NCI-H187 (cell line): Measurements from ENCODE around the gene TTC28.

Experiments used
- DNase-seq, 2 experiments: peaks; one replicate each; lab custom pipeline; 2025; lab: John Stamatoyannopoulos, UW

The TTC28 gene

DNA sequence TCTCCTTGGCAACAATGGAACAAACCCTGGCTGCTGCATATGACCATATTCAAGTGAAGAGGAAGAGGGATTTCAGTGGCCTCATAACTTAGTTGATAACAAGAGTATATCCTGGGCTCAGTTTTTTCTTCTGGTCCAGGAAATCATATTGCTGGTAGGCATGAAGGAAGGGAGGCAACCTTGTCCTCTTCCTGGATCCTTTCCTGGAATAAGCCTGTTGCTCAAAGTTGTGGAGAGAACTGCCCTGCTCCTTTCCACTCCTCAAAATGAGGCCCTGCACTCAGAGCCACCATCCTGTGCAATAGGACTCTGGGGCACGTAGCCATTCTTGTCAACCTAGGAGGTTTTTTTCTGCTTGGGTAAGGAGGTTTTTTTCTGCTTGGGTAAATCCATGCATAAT lies 631.9 kb downstream of the TTC28 start:
- DNase-seq: no peak

DNA sequence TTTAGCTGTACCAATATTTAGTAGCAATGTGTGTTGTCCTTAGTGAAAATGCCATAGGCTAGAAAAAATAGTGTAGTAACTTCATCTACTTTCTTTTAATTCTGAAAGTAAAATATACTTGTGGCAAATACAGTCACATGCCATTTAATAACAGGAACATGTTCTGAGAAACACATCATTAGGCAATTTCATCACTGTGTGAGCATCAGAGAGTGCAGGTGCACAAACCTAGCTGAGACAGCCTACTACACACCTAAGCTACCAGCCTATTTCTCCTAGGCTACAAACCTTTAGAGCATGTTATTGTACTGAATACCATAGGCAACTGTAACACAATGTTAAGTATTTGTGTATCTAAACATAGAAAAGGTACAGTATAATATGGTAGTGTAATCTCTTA lies 633.5 kb downstream of the TTC28 start:
- no peak for DNase-seq

- no peak for DNase-seq
Measured at GRCh38 chr22:28044546-28045173, 635.0 kb downstream of the TTC28 start.

DNA sequence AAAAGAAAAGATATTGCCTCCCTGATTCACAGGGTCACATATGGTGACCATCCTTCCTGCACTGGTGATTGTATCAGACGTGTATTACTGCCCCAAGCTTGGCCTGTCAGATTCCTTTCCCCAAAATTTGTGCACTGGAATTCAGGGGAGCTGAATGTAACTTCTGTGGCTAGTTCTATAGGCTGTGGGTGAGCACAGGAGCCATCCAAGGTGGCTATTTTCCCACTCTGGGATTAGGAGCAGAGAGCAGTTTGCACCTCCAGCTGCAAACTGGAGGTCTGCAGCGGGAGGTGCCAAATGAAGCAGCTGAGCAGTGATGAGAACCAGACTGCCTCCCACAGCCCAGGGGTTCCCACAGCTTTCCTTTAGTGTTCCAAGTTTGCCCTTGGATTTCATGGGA lies 636.4 kb downstream of the TTC28 start:
- no peak for DNase-seq

DNA sequence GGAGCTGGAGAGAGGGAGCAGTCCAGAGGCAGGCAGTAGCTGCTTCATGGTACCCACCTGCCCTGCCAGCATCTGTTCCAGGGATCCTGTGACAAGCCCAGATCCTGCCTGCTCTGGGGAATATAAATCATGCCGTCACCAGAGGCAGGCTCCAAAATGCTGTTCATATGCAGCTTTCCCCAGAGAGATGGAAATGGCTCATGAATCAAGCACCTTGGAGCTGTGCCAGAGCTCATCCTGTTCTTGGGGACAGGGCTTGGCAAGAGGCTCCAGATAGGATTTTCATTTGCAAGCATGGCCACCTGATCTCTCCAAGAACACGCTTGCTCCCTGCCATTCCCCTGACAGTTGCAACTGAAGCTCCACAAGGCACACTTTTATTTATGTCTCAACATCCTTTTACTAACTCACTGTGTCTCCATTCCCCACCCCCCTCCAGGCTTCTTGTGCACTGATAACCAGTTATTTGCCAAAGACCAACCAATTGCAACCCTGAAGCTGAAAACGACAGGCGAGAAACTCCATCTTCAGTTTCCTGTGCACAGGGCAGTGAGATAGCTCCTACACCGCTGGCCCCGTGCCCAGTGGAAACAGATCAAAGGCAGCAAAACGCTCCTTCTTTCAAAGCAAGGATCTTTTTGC lies 644.8 kb downstream of the TTC28 start:
- DNase-seq: peak; percentile 80 to 89

- DNase-seq: no peak
Measured at GRCh38 chr22:28034145-28034759, 645.4 kb downstream of the TTC28 start.

DNA sequence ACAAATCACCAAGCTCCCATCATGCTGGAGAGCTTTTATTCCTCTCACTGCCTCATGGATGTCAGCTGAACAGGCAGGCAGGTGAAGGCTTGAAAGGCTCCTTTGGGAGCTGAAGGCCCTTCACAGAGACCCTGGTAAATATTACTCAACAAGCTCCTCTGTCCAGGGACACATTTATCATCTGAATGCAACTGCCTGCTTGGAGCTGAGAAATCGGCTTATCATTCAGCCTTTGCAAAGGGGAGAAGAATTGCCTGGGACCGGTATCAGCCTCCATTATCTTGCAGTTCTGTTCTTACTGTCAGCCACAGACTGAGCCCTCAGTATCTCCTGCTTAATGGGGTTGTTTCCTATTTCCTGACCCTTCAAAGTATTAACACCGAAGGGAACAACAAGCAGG lies 646.8 kb downstream of the TTC28 start:
- DNase-seq: peak; percentile 48 to 79

DNA sequence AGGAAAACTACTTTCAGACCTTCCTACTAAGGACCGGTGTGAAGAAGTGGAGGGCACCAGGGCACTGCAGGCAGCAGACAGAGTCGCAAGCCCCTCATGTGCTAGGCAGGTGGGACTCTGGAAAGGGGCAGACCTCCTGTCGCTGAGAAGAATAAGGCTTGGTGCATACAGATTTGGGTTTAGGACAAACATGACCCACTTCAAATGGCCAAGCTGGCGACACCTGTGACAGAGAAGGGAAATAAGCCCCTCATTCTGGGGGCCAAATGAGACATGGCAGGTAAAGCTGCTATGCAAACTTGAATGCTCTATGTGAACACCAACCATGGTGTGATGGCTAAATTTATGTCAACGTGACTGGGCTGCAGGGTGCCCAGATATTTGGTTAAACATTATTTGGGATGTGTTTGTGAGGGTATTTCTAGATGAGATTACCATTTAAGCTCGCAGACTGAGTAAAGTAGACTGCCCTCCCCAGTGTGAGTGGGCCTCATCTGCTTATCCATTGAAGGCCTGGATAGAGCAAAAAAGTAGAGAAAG lies 648.2 kb downstream of the TTC28 start:
- DNase-seq: no peak

GRCh38 chr22:28030473-28030872 lies 649.2 kb downstream of the TTC28 start:
- no peak for DNase-seq

DNA sequence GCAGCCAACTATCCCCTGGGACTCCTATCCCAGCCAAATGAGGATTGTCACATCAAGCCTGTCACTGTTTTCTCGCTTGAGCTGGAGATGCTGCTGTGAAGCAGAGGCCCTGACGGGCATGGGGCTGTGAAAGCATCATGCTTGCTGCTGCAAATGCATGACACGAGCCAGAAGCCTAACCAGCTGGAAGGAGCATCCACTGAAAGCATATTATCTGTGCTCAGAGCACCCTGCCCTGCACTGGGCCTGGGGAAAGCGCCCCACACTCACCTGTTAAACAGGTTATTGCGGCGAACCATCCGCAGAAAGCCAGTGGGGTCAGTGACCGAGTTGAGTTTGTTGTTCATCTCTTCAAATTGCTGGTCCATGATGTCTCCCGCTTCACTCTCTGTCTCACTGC lies 649.7 kb downstream of the TTC28 start:
- DNase-seq: no peak

DNA sequence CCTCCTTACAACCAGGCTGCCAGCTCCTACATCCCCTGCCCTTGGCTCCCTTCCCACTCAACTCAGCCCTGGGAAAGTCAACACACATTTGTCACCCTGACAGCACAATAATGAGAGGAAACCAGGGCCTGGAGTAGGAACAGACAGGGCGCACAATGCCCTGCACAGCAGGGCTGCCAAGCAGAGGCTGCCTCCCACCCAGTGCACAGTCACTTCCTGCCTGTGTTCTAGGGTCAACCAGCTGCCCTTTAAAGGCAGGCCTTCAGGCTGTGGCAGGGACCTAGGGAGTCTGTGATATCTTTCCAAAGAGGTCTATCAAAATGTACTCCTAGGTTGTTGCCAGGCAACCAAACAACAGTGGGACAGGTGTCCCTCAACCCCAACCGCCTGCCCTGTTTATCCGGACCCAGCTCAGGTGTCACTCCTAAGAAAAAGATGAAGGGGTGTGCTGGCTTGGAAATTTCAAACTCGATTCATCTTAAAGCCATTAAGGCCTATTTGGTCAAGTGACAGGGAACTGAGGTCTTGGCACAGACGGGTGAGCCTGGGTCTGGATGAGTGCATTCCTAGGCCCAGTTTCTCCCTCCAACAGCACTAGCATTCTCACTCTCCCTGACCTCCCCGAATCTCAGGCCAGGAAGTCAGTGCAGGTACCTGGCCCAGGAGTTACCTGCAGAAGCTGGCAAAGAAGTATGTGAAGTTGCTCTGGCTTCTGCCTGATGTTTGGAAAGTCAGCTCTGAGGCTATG lies 650.3 kb downstream of the TTC28 start:
- peak; percentile 45 to 66 for DNase-seq

- no peak for DNase-seq
Measured at GRCh38 chr22:28027453-28028448, 651.9 kb downstream of the TTC28 start.

GRCh38 chr22:28025866-28026575 lies 653.6 kb downstream of the TTC28 start:
- no peak for DNase-seq

- DNase-seq: no peak
Measured at GRCh38 chr22:28025333-28025732, 654.3 kb downstream of the TTC28 start.

GRCh38 chr22:28024422-28024888 lies 655.2 kb downstream of the TTC28 start:
- DNase-seq: no peak

DNA sequence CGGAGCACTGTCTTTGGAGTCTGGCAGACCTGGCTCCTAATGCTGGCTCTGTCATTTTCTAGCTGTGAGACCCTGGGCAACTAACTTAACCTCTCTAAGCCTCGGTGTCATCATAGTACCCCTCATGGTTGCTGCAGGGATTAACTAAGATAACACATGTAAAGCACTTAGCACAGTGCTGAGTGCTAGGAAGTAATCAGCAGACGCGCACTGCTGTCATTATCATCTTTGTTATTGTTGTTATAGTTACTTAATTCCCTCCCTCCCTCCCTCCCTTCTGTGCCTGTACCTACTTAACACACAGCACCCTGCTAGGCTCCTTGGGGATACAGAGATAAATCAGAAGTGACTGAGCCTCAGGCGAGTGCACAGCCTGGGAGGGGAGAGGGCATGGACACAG lies 655.9 kb downstream of the TTC28 start:
- no peak for DNase-seq

DNA sequence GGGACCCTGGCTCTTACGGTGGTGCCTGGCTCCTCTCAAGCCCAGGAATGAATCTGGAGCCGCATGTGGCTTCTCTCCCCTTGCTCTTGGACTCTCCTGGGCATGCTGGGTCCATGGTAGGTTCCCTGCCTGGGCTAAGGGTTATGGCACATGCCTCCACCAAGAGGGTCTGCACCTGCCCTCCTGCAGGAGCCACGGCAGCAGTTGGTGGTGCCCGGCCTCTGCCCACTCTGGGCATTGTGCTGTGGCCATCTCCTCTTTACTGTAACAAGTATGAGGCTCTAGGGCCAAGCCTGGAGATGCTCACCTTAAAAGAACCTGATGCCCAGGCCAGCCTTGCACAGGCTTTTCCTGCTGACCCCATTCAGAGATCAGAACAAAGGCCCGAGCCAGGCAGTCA lies 656.6 kb downstream of the TTC28 start:
- no peak for DNase-seq

GRCh38 chr22:28021998-28022660 lies 657.5 kb downstream of the TTC28 start:
- DNase-seq: no peak

- no peak for DNase-seq
Measured at GRCh38 chr22:28021116-28021997, 658.3 kb downstream of the TTC28 start.
